Pulmonary artery endothelial cell (primary cell): ENCODE measurements around the gene NUTM2B. TPM values are rescaled to one million over a fixed set of nuclear protein-coding genes. Genes with fewer than 3 reads are reported as not detected.
"Not testable (repeated sequence)": the region's sequence is repeated elsewhere in the genome, so short reads cannot be mapped to it uniquely, and the experiment has no call there.

Experiments used
- DNase-seq: peaks from one replicate; pipeline ENCODE4 v3.0.0-alpha.2; 2011; ENCODE audit warnings: low read depth, low spot score
- total RNA-seq: library from RNA; depleted of rRNA; stranded (reverse); fragments of >200 nt; gene quantifications from 2 replicates; pipeline ENCODE4 v1.2.3, GENCODE V29; 2014

The NUTM2B gene, protein sequence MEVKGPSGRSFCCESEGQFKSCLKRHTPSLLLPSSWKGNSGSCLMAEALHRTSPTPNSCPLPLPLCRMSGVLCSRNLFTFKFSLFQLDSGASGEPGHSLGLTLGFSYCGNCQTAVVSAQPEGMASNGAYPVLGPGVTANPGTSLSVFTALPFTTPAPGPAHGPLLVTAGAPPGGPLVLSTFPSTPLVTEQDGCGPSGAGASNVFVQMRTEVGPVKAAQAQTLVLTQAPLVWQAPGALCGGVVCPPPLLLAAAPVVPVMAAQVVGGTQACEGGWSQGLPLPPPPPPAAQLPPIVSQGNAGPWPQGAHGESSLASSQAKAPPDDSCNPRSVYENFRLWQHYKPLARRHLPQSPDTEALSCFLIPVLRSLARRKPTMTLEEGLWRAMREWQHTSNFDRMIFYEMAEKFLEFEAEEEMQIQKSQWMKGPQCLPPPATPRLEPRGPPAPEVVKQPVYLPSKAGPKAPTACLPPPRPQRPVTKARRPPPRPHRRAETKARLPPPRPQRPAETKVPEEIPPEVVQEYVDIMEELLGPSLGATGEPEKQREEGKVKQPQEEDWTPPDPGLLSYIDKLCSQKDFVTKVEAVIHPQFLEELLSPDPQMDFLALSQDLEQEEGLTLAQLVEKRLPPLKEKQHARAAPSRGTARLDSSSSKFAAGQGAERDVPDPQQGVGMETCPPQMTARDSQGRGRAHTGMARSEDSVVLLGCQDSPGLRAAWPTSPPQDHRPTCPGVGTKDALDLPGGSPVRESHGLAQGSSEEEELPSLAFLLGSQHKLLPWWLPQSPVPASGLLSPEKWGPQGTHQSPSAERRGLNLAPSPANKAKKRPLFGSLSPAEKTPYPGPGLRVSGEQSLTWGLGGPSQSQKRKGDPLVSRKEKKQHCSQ
- 0.07 and 0.11 TPM in 2 replicates for total RNA-seq

- DNase-seq: not testable (repeated sequence)
Measured at GRCh38 chr10:79702927-79703326, at the start of gene NUTM2B. Gene NUTM2B, plus strand, starts transcription at chr10:79703227. Its CDS starts 383 bp downstream, at chr10:79703610.

DNA sequence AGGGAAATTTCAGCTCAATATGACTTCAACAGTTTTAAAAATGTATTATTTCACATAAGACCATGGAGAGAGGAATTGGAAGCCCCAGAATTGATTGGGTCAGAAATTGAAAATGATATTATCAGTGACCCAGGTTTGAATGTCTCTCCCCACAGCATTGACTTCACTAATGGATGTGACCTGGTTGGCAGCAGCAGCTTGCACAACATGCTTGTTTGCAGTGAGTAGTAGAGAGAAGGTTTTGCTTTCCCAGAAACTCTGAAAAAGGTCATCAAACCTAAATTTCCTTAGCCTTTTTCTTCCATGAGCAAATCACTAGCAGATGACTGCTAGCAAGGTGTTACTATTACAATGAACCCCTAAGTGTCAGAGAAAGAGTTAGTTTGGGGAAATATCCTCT, 39.7 kb upstream of the NUTM2B start:
- not testable (repeated sequence) for DNase-seq

DNA sequence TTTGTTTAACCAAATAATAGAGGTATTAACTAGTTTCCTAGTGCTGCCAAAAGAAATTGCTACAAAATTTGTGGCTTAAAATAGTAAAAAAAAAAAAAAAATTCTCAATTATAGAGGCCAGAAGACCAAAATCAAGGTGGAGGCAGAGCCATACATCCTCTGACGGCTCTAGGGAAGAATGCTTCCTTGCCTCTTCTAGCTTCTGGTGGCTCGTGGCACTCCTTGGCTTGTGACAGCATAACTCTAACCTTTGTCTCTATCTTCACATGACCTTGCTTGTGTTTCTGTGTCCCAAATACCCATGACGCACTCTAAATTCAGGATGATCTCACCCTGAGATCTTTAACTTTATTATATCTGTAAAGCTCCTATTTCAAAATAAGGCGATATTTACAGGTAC, 38.3 kb upstream of the NUTM2B start:
- not testable (repeated sequence) for DNase-seq

DNA sequence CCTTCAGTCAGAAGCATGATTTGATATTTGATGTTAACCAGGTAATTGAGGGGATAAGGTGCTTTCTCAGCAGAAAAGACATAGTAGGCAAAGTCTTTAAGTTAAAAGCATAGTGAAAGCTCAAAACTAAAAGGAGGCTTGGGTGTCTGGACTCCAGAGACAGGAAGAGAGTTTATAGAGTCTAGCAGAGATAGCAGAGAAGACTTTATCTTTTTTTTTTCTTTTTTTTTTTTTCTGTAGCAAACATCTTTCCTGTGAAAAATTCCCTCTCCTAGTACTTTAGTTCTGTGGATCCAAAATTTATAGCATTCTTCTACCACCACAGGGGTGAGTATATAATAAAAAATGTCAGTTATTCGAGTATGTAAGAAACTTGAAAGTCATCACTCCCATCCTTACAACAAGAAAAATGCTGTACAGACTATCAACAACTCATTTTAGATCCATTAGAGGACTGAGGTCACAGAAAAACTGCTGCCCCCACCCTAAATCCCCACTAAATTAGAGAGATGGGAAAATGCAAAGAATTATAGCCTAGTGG, 33.7 kb upstream of the NUTM2B start:
- not testable (repeated sequence) for DNase-seq

DNA sequence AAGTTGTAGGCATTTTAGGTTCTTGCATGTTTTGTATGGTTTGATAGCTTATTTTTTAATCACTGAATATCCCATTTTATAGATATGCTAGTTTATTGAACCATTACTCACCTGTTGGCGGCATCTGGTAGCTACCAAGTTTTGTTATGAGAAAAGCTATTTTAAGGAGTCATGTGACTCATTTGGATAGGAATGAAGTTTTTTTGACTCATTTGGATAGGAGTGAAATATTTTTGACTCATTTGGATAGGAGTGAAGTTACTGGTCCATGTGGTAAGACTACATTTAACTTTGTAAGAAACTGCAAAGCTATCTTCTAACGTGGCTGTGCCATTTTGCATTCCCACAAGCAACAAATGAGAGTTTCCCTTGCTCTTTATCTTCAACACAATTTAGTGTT, 28.1 kb upstream of the NUTM2B start:
- not testable (repeated sequence) for DNase-seq

DNA sequence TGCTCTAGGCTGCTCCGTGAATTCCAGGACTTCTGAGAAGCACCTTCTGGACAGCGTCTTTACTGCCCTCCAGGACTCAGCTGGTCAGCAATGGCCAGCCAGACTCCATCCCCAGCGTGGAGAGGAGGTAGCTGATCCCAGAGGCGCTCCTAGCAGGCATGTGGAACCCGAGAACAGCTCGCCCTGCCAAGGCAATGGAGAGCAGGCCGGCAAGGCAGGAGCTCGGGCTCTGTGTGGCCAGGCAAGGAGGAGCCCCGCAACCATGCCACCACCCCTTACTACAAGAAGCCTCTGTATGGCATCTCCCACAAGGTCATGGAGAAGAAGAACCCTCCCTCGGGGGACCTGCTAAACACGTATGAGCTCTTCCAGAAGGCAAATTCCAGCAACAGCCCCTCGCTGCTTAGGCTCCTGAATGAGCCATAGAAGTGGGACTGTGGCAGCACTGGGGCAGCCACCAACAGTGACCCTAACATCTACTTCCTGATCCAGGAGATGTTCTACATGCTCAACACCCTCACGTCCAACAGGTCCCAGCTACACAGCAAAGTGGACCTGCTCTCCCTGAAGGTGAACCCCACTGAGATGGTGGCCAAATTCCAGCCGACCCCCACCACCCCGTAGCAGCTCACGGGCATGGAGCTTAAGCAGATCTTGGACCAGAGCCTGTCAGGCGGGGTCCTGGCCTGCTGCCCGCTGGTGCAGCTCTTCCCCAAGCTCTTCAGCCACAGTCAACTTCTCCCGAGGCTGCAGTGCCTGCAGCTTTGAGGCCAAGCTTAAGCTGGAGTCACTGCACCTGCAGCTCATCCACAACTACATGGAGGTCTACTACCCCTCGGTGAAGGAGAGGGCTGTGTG, 19.8 kb upstream of the NUTM2B start:
- DNase-seq: not testable (repeated sequence)

GRCh38 chr10:79683884-79684720, 18.9 kb upstream of the NUTM2B start:
- not testable (repeated sequence) for DNase-seq

DNA sequence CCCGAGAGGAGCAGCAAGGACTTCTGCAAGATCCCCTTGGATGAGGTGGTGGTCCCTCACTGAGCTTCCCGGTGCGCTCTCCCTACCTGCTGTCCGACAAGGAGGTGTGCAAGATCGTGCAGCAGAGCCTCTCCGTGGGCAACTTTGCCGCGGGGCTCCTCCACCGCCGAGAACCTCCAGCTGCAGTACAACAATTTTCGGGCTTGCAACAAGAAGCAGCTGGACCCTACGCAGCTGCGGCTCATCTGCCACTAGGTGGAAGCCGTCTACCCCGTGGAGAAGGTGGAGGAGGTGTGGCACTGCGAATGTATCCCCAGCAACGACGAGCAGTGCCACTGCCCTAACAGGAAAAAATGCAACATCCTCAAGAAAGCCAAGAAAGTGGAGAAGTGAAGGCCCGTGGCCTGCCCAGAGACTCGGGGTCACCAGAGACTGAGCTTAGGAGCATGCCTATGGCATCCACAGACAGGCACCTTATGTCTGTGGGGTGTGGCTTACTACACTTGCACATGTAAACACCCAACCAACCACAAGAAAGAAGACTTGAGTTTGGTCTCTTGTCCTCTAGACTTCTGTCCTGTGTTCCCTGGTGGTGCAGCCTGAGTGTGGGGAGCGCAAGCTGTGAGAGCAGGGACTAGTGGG, 17.9 kb upstream of the NUTM2B start:
- not testable (repeated sequence) for DNase-seq

DNA sequence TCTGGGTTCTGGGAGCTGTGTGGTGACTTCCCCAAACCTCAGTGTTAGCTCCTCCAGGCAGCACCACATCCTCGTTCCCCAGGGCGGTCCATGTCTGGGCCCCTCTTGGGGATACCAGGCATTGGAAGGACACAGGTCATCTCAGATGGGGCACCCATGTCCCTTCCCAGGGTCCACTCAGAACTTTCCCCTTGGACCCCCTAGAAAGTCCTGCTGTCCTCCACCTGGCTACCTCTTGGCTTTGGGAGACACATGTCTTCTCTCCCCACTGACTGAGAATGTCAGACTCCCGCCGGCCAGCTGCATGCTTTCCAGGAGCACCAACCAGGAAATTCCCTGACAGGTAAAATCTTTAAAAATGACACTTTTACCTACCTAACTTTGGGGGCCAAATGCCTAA, 16.4 kb upstream of the NUTM2B start:
- DNase-seq: not testable (repeated sequence)

DNA sequence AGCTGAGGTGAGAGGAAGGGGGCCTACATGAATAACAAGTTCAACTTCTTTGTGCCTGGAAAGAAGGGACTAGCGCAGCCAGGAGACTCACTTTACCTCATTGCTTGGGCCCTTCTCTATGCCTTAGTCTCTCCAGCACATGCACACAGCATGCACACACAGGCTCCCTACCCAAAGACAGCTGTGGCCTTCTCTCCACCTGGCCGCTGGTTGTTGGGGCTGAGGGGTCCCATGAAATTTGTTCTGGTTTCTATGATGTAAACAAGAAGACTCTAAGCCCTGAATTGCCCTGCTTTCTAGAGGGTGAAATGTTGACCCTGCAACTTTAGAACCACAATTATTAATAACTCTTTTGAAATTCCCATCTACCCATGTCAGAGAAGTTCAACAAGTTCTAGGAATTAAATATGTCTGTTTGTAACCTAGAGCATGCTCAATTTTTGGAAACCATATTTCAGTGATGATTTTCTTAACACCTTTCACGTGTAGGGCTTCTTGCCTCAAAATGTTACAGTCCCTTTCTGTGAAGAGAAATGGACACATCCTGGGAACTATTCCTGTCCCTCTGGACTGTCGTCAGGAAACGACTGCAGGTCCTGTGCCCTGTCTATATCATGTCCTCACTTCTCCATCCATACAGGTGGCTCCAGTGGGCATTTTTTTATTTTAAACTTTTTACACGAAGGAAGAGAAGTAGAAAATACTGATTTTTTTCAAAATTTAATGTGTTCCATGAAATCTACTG, 15.4 kb upstream of the NUTM2B start:
- not testable (repeated sequence) for DNase-seq

- DNase-seq: not testable (repeated sequence)
Measured at GRCh38 chr10:79688798-79689197, 14.2 kb upstream of the NUTM2B start.

- not testable (repeated sequence) for DNase-seq
Measured at GRCh38 chr10:79696596-79696995, 6.4 kb upstream of the NUTM2B start.

DNA sequence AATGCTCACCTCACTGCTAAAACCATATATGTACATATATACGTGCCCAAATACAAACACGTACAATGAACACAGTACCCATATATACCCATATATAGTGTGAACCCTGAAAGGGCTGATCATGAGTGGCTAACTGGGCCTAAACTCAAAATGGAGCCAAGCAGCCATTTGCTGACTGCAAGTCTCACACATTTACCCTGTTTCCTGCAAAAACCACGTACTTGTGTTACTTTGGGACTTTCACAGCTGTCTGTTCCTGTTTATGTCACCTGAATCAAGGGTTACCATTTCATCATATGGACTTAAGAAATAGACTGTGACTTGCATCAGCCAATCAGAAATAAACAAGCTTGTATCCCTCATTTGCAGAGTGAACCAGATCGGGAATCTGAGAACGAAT, 5.9 kb upstream of the NUTM2B start:
- DNase-seq: not testable (repeated sequence)

DNA sequence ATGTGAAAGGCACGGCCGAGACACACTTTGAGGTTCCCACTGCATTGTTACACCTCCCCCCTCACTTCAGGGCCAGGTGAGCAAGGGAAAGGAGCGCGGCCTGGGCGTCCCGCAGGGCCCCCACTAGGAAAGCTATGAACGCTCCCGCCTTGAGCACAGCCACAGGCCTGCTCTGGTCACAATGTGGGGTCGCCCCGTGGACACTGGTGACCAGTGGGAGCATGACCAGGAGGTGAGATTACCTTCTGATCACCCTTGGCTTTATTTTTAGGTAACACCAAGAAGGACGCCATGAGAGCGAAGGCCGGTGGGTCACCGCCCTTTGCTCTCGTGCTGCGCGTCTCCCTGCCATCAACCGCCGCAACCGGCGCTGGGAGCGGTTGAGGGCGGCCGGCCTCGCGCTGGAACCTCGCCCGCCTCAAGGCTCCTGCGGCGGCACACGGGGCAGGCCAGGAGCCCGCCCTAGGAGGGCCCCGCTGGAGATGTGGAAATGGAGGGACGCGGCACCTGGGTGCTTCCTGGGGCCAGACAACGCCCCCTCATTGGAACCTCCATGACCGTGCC, 2.6 kb upstream of the NUTM2B start:
- DNase-seq: not testable (repeated sequence)

DNA sequence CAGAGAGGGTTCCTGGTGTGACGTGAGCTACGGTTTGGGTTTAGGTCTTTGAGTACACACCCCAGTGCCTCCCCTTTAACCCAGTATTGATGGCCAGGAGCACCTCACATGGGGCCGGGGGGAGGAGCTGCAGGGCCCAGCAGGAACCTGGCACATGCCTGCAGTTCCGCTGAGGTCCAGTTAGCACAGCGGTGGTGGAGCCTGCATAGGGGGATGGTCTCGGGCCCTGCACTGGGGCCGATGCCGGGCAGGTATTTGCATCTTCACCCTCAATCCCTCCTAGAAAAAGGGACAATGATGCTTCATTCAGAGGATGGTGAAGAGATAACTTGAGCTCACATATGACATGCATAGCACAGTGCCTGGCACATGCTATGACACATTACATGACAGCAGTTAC, 4.0 kb downstream of the NUTM2B start:
- DNase-seq: not testable (repeated sequence)

DNA sequence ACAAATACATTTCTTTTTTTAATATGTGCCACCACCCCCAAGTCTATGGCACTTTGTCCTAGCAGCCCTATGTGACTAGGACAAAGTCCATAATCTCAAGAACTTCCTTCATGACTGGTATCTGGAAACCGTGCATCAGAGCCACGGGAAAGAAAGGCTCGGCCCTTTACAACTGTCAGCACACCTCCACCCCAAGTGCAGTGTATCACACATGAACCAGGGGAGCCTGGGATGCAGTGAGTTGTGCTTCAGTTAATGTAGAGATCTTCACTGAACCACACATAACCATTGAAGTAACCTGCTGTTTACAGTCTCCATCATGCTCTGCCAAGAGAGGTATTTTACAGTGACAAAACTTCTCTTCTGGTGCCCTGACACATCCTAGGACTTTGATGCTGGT, 11.9 kb downstream of the NUTM2B start:
- not testable (repeated sequence) for DNase-seq

- not testable (repeated sequence) for DNase-seq
Measured at GRCh38 chr10:79716917-79717579, 14.0 kb downstream of the NUTM2B start.

DNA sequence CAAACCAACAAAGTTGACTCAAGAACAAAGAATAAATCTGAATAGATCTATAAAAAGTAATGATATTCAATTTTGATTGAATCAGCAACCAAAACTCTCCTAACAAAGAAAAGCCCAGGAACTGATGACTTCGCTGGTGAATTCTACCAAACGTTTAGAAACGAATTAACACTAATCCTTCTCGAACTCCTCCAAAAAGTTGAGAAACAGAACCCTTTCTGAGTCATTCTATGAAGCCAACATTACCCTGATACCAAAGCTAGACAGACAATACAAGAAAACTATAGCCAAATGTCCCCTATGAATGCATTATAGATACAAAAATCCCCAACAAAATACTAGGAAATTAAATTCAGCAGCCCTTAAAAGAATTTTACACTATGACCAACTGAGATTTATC, 17.0 kb downstream of the NUTM2B start:
- not testable (repeated sequence) for DNase-seq
